UCSD-AML1 (cell line): ENCODE data around the gene KRT26.
"Not testable (repeated sequence)": the region's sequence is repeated elsewhere in the genome, so short reads cannot be mapped to it uniquely, and the experiment has no call there.

Source experiments
- DNase-seq: peaks from one replicate; lab custom pipeline; 2025; ENCODE audit not compliant: unreplicated experiment; lab: John Stamatoyannopoulos, UW

KRT26 gene

DNA sequence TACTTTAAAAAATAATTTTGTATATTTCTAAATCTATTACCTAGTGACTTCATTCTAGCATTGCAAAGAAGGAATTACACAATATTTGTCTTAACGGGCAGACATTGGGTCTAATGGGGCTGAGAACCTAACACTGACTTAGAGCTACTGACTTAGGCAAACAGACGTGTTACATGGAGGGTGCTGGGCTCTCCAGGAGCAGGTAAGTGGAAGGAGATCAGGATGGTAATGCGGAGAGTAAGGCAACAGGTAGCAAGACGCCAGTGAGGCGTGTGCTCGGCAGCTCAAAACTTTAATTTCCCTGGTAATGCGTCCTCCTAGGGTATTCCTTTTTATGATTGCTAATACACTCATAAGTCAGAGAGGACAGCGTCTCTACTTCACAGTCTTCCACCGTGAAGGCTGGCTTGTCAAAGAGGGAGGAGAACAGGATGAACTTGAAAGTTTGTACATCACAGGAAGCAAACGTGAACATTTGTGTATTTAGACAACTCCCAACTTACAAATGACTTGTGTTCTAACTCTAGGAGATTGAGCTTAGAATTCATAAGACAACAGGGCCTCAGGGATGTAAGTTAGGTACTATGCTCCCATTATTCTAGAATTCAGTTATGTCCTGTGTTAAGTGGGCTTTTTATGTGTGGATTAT lies 23.1 kb upstream of the KRT26 start:
- DNase-seq: no peak

DNA sequence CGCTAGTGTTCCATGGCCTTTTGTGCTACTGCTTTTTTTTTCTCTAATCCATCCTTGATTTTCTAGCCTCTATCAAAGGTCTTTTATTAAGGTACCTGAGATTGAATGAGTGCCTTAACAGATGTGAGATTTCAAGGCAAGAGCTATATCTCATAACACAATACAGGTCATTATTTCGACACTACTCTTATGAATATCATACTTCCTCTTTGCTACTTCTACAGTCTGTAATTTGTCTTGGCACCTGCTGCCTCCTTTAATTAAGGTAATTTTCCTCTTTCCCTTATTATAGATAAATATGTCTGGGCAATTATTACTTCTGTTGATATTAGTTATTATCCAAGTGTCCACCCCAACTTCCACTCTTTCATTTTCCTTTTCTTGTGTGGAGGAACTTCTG lies 22.5 kb upstream of the KRT26 start:
- DNase-seq: no peak

DNA sequence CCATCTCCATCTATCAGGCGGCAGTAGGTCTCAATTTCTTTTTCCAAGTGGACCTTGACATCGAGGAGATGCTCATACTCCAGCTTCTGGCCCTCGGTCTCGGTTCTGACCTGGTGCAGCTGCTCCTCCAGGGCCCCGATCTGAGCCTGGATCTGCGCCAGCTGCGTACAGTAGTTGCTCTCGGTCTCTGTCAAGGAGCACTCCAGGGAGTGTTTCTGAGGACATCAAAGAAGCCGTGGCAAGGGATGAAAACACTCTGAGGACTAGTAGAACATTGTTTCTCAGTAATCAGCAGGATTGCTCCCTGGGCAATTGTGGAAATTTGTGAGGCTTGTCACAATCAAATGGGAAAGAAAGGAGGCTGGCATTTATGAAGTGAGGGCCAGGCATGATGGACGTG lies 21.8 kb upstream of the KRT26 start:
- DNase-seq: no peak

DNA sequence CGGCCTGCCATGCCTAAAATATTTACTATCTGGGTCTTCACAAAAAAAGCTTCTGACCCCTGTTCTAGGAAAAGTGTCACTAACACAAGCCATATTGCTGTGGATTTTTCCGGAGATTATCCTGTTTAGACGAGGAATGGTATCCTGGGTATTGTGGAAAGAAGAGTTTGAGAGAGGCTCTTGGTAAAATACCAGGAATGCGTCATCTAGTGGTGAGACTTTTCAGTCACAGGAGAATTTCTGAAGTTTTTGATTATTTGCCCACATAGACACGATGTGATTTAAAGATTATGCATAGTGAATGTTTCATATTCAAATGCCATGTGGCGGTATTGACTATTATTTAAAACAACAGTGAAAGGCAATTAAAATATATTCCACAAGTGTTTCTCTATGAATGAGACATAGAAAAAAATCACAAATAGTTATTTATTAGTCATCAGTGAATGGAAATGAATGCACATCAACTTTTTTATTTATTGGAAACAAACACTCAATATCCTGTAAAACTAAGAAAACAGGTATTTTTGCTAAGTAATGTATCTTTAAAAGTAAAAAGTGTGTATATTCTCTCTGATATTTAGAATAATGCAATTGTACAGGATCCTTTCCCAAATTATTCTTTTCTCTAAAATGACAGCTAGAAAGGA lies 19.9 kb upstream of the KRT26 start:
- DNase-seq: no peak

DNA sequence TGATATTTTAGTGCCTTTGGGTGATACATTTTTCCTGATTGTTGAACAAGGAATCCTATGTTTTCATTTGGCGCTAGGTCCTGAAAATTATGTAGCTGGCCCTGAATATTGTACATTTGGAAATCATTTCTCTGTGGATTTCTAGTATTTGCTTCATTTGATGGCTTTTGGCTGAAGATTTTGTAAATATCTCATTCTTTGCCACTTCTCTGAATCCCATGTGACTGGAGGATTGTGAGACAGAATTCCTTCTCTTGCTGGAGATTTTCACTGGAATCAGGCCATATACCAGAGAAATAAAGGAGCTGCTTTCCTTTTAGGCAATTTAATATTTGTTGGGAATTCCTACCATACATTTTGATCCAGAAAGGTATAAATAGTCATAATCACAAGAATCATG lies 19.1 kb upstream of the KRT26 start:
- no peak for DNase-seq

DNA sequence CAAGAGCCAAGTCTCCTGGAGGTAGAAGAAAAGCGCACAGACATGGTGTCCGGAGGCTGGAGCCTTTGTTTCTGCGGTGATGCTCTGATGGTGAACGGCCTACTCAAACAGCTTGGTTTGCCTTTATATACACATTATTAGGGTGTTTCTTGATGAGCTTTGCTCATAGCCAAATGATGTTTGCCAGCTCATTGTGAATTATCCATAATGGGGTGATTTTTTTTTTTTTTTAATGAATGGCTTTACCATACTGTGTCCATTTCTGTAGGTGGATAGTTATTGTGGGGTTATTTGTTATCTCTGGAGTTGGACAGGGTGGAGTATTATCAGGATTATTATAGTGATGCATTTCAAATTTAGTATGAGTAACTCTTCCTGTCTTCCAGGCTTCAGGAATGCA lies 10.4 kb upstream of the KRT26 start, which contains the start of gene KRT27:
KRT27 (minus strand) TSS at position 101 of the 400 bp plus-strand sequence; CDS start at position 44, 57 bp downstream.
- DNase-seq: no peak

DNA sequence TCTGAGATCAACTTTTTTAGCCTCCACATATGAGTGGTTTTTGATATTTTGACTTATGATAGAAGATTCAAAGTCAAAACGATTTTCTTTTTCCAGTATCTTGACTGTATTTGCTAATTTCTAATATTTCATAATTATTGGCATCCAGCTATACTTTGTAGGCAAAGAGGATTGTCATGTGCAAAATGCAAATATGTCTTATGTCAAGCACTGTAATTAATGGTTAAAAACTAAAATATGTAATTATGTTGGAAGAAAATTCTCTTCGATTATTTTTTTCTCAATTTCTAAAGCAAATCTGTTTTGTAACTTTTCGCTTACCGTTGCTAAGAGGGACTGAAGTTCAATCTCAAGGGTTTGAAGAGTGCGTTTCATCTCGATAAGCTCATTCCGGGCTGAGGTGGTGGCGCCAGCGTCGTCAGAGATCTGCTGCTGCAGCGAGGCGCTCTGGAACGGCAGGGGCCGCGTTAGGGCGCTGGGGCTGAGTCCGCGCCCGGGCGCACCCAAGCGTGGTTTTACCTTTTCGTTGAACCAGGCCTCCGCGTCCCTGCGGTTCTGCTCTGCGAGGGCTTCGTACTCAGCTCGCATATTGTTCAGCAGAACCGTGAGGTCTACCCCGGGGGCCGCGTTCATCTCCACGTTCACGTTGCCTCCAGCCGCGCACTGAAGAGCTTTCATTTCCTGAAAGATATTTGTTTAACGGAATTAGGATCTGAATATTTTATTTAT lies 7.3 kb upstream of the KRT26 start:
- no peak for DNase-seq

DNA sequence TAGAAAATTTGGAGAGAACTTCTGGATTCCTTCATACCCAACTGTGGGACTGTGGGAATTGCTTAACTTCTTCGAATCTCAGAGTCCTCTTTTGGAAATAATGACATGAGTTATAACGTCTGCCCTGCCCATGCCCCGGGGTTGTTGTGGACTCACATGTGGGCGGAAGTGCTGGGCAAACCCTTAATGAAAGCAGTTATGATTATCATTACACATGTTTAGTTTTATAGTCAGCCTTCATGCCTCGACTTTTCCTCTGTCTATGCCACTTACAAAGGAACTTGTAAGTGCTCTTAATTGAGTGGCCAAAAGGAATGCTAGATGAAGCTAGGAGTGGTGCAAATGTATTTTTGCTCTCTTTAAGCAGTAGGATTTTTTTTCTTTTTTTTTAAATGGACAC lies 6.5 kb upstream of the KRT26 start:
- DNase-seq: no peak

DNA sequence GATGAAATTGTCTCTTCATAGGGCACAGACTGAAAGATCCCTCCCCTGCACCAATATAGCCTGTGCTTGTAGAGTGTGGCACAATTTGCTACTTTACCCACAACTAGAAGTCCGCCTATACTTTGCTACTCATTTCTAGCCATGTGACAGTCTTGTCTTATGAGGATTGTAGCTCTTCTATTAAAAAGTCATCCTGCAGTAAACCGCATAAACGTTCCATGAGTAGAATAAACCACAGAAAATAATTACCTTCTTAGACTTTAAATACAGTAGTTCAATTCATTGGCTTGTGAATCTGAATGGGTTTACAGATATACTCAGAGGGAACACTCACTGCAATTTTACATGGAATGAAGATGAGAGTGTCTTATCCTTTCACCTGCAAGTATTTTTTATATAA lies 6.0 kb upstream of the KRT26 start:
- DNase-seq: no peak

DNA sequence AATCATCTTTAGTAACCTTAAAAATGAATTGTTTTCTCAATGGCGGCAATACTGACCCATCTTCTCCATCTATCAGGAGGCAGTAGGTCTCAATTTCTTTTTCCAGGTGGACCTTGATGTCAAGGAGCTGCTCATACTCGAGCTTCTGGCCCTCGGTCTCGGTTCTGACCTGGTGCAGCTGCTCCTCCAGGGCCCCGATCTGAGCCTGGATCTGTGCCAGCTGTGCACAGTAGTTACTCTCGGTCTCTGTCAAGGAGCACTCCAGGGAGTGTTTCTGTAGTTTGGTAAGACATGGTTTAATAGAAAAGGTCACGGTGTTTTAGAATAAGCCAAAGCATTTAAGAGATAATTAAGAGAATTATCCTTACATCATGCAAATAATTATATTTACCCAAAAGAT lies 5.5 kb upstream of the KRT26 start:
- no peak for DNase-seq

DNA sequence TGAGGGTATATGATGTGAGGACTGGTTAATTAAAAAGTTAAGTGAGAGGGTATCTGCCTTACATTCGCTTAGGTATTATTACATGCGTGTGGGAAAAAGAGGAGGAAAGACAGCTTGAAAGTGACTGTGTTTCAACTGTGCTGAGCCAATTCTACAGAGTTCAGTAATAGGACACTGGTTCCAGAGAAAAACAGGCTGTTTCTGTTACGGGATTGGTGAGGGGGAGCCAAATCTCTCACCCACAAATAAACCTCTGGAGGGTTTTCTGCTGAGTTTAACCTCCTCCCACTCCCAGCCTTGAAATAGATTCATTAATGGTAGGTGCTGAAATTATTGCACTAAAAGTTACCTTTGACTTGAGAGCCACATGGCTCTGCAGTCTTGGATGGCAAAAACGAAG lies 3.9 kb upstream of the KRT26 start:
- DNase-seq: no peak

DNA sequence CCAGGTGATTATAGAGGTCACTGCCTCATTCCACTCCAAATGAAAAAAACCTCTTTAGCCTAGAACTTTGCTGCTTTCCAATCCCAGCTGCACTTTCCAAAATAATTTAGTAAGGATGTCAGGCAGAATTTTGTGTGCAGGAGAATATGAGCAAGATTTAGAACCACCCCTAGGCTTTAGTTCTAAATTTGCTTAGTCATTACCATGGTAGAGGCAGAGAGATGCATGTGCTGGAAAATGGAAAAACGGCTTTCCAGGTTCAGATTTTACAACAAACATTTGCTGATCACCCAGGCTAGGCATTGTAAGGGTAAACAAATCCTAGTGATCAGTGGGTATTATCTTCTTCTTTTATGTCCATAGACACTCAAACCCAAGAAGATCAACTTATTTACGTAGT lies 6.3 kb downstream of the KRT26 start:
- DNase-seq: no peak

DNA sequence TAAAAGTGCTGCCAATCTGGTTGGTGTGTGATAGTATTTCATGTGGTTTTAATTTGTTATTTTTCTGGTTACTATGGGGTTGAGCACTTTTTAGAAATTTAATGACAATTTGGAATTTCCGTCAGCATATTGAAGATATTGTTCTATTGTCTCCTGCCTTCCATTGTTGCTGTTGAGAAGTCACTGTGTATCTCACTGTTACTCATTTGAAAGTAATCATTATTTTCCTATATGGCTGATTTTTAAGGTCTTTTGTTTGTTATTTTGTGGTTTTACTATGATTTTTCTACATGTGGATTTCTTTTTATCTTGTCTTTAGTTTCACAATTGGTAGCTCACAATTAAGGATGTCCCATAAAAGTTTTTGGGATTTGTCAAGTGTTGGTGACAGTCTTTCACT lies 8.2 kb downstream of the KRT26 start:
- no peak for DNase-seq

DNA sequence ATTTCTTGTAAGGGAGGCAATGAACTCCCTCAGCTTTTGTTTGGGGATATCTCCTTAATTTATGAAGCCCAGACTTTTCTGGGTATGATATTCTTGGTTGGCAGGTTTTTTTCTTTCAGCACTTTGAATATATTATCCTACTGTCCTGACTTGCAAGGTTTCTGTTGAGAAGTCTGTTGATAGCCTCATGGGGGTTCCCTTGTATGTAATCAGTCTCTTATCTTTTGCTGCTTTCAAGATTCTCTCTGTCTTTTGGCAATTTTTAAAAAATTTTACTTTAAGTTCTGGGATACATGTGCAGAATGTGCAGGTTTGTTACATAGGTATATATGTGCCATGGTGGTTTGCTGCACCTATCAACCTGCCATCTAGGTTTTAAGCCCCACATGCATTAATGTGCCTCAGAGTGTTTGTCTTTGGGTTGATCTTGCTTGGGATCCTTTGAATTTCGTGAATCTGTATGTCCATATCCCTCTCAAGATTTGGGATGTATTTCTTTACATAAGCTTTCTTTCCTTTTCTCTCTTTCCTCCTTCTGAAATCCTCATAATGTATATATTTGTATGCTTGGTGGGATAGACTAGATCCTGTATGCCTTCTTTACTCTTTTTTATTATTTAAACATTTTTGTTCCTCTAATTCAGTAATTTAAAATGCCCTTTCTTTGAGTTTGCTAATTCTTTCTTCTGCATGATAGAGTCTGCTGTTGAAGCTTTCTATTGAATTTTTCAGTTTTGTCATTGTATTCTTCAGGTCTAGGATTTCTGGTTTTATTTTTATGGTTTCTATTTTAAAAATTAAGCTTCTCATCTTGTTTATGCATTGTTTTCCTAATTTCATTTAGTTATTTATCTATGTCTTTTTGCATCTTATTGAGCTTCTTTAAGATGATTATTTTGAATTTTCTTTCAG lies 11.6 kb downstream of the KRT26 start:
- no peak for DNase-seq

DNA sequence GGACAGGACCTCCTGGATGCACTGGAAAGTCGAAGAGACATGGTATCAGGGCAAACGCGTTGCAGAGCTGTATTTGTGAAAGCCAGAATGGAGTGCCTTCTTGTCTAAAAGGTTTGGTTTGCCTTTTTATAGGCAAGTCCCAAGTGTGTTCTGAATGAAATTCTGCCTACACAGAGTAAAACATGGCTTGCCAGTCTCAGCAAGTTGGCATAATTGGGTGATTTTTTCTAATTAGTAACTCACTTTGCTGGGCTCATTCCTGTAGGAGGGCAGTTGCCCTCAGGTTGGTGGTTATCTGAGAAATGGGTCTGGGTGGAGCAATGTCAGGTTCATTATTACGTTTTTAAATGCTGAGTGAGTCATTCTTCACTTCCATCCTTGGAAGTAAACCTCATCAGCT lies 16.8 kb downstream of the KRT26 start, which contains the start of gene KRT25:
KRT25 (minus strand) TSS at position 101 of the 400 bp plus-strand sequence; CDS start at position 41, 60 bp downstream.
- no peak for DNase-seq

DNA sequence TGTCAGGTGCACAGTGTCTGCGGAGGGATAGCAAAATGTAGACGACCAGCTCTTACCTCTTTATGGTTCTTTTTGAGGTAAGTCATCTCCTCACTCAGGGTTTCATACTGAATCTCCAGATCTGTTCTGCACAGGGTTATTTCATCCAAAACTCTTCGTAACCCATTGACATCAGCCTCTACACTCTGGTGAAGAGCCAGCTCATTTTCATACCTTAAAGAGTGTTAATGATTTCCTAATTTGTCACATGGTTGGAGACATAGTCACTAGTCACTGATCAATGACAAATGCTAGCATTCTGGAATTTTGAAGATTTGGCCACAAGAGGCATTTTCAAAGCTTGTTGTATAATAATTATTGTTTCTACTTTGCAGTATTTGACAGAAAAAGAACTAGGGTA lies 18.2 kb downstream of the KRT26 start:
- DNase-seq: no peak

DNA sequence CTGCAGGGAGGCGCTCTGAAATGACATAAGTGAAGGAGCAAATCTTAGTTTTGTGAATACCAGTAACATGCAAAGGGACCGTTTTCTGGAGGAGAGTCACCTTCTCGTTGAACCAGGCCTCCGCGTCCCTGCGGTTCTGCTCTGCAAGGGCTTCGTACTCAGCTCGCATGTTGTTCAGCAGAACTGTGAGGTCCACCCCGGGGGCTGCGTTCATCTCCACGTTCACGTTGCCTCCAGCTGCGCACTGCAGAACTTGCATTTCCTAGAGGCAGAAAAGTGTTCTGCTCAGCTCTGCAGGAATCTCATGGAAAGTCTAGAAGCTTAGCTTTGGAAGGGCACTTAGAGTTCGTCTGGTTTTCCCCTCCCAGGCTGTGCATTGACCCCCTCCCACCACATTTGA lies 20.9 kb downstream of the KRT26 start:
- DNase-seq: no peak

DNA sequence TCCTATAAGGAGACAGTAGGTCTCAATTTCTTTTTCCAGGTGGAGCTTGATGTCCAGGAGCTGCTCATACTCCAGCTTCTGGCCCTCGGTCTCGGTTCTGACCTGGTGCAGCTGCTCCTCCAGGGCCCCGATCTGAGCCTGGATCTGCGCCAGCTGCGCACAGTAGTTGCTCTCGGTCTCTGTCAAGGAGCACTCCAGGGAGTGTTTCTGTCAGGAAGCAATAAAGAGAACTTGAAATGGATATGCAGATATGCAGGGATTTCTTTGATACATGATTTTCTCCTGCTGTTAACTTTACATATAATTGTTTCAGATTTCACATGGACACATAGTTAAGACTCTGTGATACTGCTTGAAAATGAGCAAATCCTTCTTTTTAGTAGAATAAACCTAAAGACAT lies 21.6 kb downstream of the KRT26 start:
- DNase-seq: no peak

DNA sequence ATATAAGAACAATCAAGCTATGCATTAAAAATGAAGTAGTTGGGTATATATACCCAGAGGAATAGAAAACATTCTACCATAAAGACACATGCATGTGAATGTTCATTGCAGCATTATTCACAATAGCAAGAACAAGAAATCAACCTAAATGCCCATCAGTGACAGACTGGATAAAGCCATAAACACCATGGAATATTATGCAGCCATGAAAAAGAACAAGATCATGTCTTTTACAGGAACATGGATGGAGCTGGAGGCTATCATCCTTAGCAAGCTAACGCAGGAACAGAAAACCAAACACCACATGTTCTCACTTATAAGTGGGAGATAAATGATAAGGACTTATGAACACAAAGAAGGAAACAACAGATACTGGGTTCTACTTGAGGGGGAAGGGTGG lies 23.3 kb downstream of the KRT26 start:
- not testable (repeated sequence) for DNase-seq

DNA sequence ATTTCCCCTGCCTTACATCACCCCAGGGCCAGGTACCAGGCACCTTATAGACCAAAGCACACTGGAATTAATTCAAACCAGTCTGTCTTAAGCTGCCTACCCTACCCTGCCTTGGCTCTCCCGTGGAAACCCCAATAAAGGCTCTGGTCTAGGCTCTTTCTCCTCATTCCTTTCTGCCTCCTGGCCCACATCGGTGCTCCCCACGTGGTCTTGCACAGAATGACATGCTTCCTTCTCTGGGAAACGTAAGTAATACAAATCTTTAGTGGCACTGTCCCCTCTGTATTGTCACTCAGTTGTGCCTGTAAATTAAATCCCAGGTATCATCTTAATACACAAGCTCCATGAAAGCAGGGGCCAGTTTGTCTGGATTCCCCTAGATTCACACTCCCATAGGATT lies 33.4 kb downstream of the KRT26 start:
- no peak for DNase-seq

DNA sequence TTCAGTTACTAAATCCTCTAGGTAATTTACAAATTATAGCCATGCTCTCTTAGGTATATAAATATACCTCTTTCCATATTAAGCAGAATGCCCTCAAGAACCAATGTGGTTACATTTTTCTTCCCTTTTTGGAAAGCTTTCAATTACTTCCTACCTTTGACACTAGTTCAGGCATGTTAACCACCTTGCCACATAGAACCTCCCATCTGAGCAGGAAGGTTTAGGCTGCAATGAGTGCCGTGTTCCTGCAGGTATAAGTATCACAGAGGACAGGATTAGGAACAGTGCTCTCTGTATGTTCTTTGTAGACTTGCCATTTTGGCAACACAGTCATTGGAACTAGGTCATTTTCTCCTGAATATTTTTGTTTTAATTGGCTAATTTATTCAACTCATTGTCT lies 37.0 kb downstream of the KRT26 start:
- DNase-seq: no peak
